Measurements from ENCODE around the gene TSR3.

TSR3 gene

GRCh38 chr16:1351215-1351581 lies 480 bp downstream of the TSR3 start:
- Histone ChIP-seq H2AFZ (ENCODE audit: low read length) (peak overlapping the region; percentile 58), H3K4me3 (ENCODE audit: low read length) (peak overlapping the region; percentile 93), H3K9ac (ENCODE audit: low read length) (peak overlapping the region; percentile 79), H3K36me3 (replicated peaks; ENCODE audit: insufficient read depth, low read length) (no peaks in the 10 kb centered on the region), H4K20me1 (ENCODE audit: insufficient read depth, low read length) (no peaks in the 10 kb centered on the region; the same call in 1 of the 2 replicates), H3F3A (ENCODE audit: insufficient read depth, low read length) (no peaks in the 10 kb centered on the region), H3K9me3 (replicated peaks; ENCODE audit: insufficient read depth, low read length) (no peaks in the 10 kb centered on the region), H3K9me2 (replicated peaks; ENCODE audit: insufficient read depth, low read length) (no peaks in the 10 kb centered on the region), H3K27me3 (replicated peaks; ENCODE audit: insufficient read depth, low read length) (no peaks in the 10 kb centered on the region), H3K4me2 (ENCODE audit: low read depth, low read length) (peak overlapping the region; percentile 99), H3K79me2 (ENCODE audit: low read length) (peaks cover 61% of the 10 kb centered on the region), H3K27ac (ENCODE audit: low read length) (no peak overlapping the region), H3K4me1 (ENCODE audit: low read length) (peaks cover 4% of the 10 kb centered on the region; the same call in 1 of the 2 replicates)
- TF ChIP-seq EZH2phosphoT487 (IDR thresholded peaks at IDR 0.05; ENCODE audit: low read length) (no peak), CTCF (IDR thresholded peaks at IDR 0.05; ENCODE audit: low read length) (no peak), EZH2 (optimal IDR thresholded peaks at IDR 0.05; ENCODE audit: low read depth, low read length) (no peak)
- no peak for DNase-seq

GRCh38 chr16:1350691-1351090 lies 987 bp downstream of the TSR3 start:
- H3K27me3 ChIP-seq (replicated peaks; ENCODE audit: insufficient read depth, low read length), result no peaks in the 10 kb centered on the region
- H2AFZ ChIP-seq (ENCODE audit: low read length), result no peak overlapping the region
- H3F3A ChIP-seq (ENCODE audit: insufficient read depth, low read length), result no peaks in the 10 kb centered on the region
- H3K9me2 ChIP-seq (replicated peaks; ENCODE audit: insufficient read depth, low read length), result no peaks in the 10 kb centered on the region
- peak overlapping the region; percentile 79; the same call in 1 of the 2 replicates for H3K9ac ChIP-seq (ENCODE audit: low read length)
- H3K4me2 ChIP-seq (ENCODE audit: low read depth, low read length), result peak overlapping the region; percentile 99
- no peak overlapping the region for H3K27ac ChIP-seq (ENCODE audit: low read length)
- H3K4me3 ChIP-seq (ENCODE audit: low read length), result peak overlapping the region; percentile 93
- H3K4me1 ChIP-seq (ENCODE audit: low read length), result peaks cover 4% of the 10 kb centered on the region; the same call in 1 of the 2 replicates
- H3K79me2 ChIP-seq (ENCODE audit: low read length), result peaks cover 56% of the 10 kb centered on the region
- H3K36me3 ChIP-seq (replicated peaks; ENCODE audit: insufficient read depth, low read length), result no peaks in the 10 kb centered on the region
- TF ChIP-seq EZH2 (optimal IDR thresholded peaks at IDR 0.05; ENCODE audit: low read depth, low read length) (no peak), CTCF (IDR thresholded peaks at IDR 0.05; ENCODE audit: low read length) (no peak), EZH2phosphoT487 (IDR thresholded peaks at IDR 0.05; ENCODE audit: low read length) (no peak)
- H3K9me3 ChIP-seq (replicated peaks; ENCODE audit: insufficient read depth, low read length), result no peaks in the 10 kb centered on the region
- no peak for DNase-seq
- no peaks in the 10 kb centered on the region; the same call in 1 of the 2 replicates for H4K20me1 ChIP-seq (ENCODE audit: insufficient read depth, low read length)

- H2AFZ ChIP-seq (ENCODE audit: low read length), result no peak overlapping the region
- H3K9me3 ChIP-seq (replicated peaks; ENCODE audit: insufficient read depth, low read length), result no peaks in the 10 kb centered on the region
- H3K9me2 ChIP-seq (replicated peaks; ENCODE audit: insufficient read depth, low read length), result no peaks in the 10 kb centered on the region
- H3K4me3 ChIP-seq (ENCODE audit: low read length), result no peak overlapping the region
- H3K79me2 ChIP-seq (ENCODE audit: low read length), result peaks cover 48% of the 10 kb centered on the region
- no peak overlapping the region for H3K27ac ChIP-seq (ENCODE audit: low read length)
- H3K9ac ChIP-seq (ENCODE audit: low read length), result no peak overlapping the region
- no peak overlapping the region for H3K4me2 ChIP-seq (ENCODE audit: low read depth, low read length)
- DNase-seq, result no peak
- no peaks in the 10 kb centered on the region for H3F3A ChIP-seq (ENCODE audit: insufficient read depth, low read length)
- no peaks in the 10 kb centered on the region for H3K27me3 ChIP-seq (replicated peaks; ENCODE audit: insufficient read depth, low read length)
- H3K4me1 ChIP-seq (ENCODE audit: low read length), result peaks cover 4% of the 10 kb centered on the region; the same call in 1 of the 2 replicates
- H3K36me3 ChIP-seq (replicated peaks; ENCODE audit: insufficient read depth, low read length), result no peaks in the 10 kb centered on the region
- H4K20me1 ChIP-seq (ENCODE audit: insufficient read depth, low read length), result no peaks in the 10 kb centered on the region
- TF ChIP-seq EZH2phosphoT487 (IDR thresholded peaks at IDR 0.05; ENCODE audit: low read length), result no peak
Measured at GRCh38 chr16:1349951-1350350, 1.7 kb downstream of the TSR3 start.

- no peaks in the 10 kb centered on the region for H3K36me3 ChIP-seq (replicated peaks; ENCODE audit: insufficient read depth, low read length)
- H4K20me1 ChIP-seq (ENCODE audit: insufficient read depth, low read length), result no peaks in the 10 kb centered on the region
- H3K4me2 ChIP-seq (ENCODE audit: low read depth, low read length), result no peak overlapping the region
- H3K9ac ChIP-seq (ENCODE audit: low read length), result no peak overlapping the region
- peaks cover 4% of the 10 kb centered on the region; the same call in 1 of the 2 replicates for H3K4me1 ChIP-seq (ENCODE audit: low read length)
- H3K27me3 ChIP-seq (replicated peaks; ENCODE audit: insufficient read depth, low read length), result no peaks in the 10 kb centered on the region; the same call in 1 of the 2 replicates
- no peaks in the 10 kb centered on the region for H3K9me2 ChIP-seq (replicated peaks; ENCODE audit: insufficient read depth, low read length)
- no peak for TF ChIP-seq CTCF (IDR thresholded peaks at IDR 0.05; ENCODE audit: low read length)
- no peak for TF ChIP-seq EZH2phosphoT487 (IDR thresholded peaks at IDR 0.05; ENCODE audit: low read length)
- no peak for TF ChIP-seq EZH2 (optimal IDR thresholded peaks at IDR 0.05; ENCODE audit: low read depth, low read length)
- H3K4me3 ChIP-seq (ENCODE audit: low read length), result no peak overlapping the region
- no peak overlapping the region for H3K27ac ChIP-seq (ENCODE audit: low read length)
- no peak for DNase-seq
- no peaks in the 10 kb centered on the region for H3F3A ChIP-seq (ENCODE audit: insufficient read depth, low read length)
- no peaks in the 10 kb centered on the region for H3K9me3 ChIP-seq (replicated peaks; ENCODE audit: insufficient read depth, low read length)
- peaks cover 43% of the 10 kb centered on the region for H3K79me2 ChIP-seq (ENCODE audit: low read length)
- H2AFZ ChIP-seq (ENCODE audit: low read length), result no peak overlapping the region
Measured at GRCh38 chr16:1349351-1349750, 2.3 kb downstream of the TSR3 start.
